Measurements from ENCODE around the gene TBC1D4.

The TBC1D4 gene

GRCh38 chr13:75482070-75482819 is at the start of gene TBC1D4:
Gene TBC1D4, minus strand, starts transcription at chr13:75482169. Its CDS starts 402 bp downstream, at chr13:75481767.
- H3K4me3 ChIP-seq (replicated peaks; ENCODE audit: low read depth, low read length) = peak within 1 kb of the TSS; percentile 84
- peak; percentile 75 for DNase-seq (ENCODE audit: extremely low read depth, low read depth)
- TF ChIP-seq CTCF (IDR thresholded peaks at IDR 0.05; ENCODE audit: low read depth, low read length, missing control alignments) = peak; percentile 91

- H3K4me3 ChIP-seq (replicated peaks; ENCODE audit: low read depth, low read length) = no peak overlapping the region
- no peak for TF ChIP-seq CTCF (IDR thresholded peaks at IDR 0.05; ENCODE audit: low read depth, low read length, missing control alignments)
- no peak for DNase-seq (ENCODE audit: extremely low read depth, low read depth)
Observed at GRCh38 chr13:75530549-75530961, 48.6 kb upstream of the TBC1D4 start.

- no peak overlapping the region for H3K4me3 ChIP-seq (replicated peaks; ENCODE audit: low read depth, low read length)
- DNase-seq (ENCODE audit: extremely low read depth, low read depth) = no peak
- TF ChIP-seq CTCF (IDR thresholded peaks at IDR 0.05; ENCODE audit: low read depth, low read length, missing control alignments) = no peak
Observed at GRCh38 chr13:75521956-75522355, 40.0 kb upstream of the TBC1D4 start.

GRCh38 chr13:75518439-75519088 is 36.6 kb upstream of the TBC1D4 start:
- no peak overlapping the region for H3K4me3 ChIP-seq (replicated peaks; ENCODE audit: low read depth, low read length)
- no peak for TF ChIP-seq CTCF (IDR thresholded peaks at IDR 0.05; ENCODE audit: low read depth, low read length, missing control alignments)
- DNase-seq (ENCODE audit: extremely low read depth, low read depth) = no peak

- no peak for DNase-seq (ENCODE audit: extremely low read depth, low read depth)
- H3K4me3 ChIP-seq (replicated peaks; ENCODE audit: low read depth, low read length) = no peak overlapping the region
- TF ChIP-seq CTCF (IDR thresholded peaks at IDR 0.05; ENCODE audit: low read depth, low read length, missing control alignments) = no peak
Observed at GRCh38 chr13:75514080-75514995, 32.4 kb upstream of the TBC1D4 start.

GRCh38 chr13:75513271-75513670 is 31.3 kb upstream of the TBC1D4 start:
- no peak for TF ChIP-seq CTCF (IDR thresholded peaks at IDR 0.05; ENCODE audit: low read depth, low read length, missing control alignments)
- no peak overlapping the region for H3K4me3 ChIP-seq (replicated peaks; ENCODE audit: low read depth, low read length)
- DNase-seq (ENCODE audit: extremely low read depth, low read depth) = no peak
